Adrenal gland (tissue), 5 donors: ENCODE measurements around the gene ZDHHC19.

Experiments used
- POLR2A ChIP-seq, 2 donors: fragments of 450-650 bp; IDR thresholded peaks; one replicate each; pipeline ENCODE4 v1.6.1; 2017; ENCODE audit warnings: antibody characterized with exemption in 2 of 2, mild to moderate bottlenecking in 2 of 2, moderate library complexity in 1 of 2
- TF ChIP-seq, protein P1 (sequence below), 6 experiments: fragments of 450-650 bp in 4 of 6; fragments of 200-600 bp in 2 of 6; sonication (generic) in 1 of 6; IDR thresholded peaks; 1 replicate in 5 of 6; 2 replicates in 1 of 6; pipeline versions ENCODE4 v1.5.1 to v1.8.0; 2016 to 2021; ENCODE audit warnings: antibody characterized with exemption in 6 of 6, mild to moderate bottlenecking in 2 of 6, moderate library complexity in 1 of 6
- donor health status: DM: no; HTN: no; CAD: no.

DNA sequence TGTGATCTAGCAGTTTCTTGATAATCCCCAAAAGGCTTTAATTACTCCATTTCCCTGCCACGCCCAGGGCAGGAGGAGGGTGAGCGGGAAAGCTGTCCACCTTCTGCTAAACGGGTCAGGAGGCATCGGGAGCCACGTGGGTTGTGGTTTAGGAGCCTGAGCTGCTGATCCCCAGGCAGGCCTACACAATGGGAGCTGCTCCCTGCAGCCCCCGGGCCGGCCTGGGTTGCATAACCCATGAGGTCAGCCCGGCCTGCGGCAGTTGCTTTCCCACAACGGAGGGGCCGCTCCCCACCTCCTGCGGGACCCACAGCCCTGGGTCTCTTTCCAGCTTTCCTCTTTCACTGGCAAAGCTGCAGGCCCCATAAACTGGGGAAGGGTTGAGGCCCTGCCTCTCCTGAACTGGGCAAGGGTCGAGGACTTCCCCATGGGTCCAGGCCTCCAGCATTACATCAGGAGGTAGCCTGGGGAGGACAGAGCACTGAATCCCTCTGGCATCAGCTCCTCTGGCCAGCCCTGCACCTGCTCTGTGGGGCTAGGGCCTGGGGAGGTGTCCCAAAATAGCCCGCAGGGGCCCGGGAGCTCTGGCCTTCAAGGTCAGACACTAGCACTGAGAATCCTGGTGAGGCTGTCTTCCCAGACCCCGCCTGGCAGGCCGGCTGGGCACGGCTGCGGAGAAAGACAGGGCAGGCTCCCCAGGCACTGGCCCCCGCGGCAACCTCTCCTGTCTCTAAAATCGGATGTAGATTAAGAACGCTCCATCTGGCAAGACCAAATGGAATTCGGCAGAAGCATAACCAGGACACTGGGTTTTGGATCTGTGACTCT is 47.3 kb downstream of the ZDHHC19 start:
- TF ChIP-seq, protein P1, sequence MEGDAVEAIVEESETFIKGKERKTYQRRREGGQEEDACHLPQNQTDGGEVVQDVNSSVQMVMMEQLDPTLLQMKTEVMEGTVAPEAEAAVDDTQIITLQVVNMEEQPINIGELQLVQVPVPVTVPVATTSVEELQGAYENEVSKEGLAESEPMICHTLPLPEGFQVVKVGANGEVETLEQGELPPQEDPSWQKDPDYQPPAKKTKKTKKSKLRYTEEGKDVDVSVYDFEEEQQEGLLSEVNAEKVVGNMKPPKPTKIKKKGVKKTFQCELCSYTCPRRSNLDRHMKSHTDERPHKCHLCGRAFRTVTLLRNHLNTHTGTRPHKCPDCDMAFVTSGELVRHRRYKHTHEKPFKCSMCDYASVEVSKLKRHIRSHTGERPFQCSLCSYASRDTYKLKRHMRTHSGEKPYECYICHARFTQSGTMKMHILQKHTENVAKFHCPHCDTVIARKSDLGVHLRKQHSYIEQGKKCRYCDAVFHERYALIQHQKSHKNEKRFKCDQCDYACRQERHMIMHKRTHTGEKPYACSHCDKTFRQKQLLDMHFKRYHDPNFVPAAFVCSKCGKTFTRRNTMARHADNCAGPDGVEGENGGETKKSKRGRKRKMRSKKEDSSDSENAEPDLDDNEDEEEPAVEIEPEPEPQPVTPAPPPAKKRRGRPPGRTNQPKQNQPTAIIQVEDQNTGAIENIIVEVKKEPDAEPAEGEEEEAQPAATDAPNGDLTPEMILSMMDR (IDR thresholded peaks at IDR 0.05): no peak
- no peak for TF ChIP-seq POLR2A (IDR thresholded peaks at IDR 0.05)
